ENCODE data around the gene PHKA2.

Gene PHKA2

DNA sequence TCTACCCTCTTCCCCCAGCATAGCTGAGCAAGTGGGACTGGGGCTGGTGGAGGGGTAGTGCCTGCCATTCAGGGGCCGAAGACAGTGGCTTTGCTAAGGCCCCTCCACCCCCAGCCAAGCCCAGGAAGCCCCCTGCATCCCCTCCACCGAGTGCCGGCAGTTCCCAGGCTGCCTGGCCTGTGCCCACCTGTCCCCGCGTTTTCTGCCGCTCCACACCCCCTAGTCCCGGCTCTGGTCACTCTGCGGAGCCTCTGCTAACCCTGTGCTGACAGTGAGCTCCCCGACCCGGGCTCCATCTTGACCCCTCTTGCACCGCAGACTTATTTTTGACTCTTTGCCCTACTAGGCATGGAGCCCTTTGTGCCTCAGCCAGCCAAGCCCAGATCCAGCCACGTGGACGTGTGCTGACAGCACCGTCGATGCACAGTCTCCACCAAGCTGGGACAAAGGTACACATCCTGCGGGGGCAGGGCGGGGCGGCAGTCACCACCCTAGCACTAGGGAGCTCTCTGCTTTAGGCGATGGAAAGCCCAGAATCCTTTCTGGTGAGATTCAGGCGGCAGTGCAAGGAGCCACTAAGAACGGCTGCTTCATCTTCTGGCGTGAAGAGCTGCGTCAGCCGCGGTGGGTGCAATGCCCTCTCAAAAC lies 96.6 kb downstream of the PHKA2 start:
- DNase-seq = no peak

DNA sequence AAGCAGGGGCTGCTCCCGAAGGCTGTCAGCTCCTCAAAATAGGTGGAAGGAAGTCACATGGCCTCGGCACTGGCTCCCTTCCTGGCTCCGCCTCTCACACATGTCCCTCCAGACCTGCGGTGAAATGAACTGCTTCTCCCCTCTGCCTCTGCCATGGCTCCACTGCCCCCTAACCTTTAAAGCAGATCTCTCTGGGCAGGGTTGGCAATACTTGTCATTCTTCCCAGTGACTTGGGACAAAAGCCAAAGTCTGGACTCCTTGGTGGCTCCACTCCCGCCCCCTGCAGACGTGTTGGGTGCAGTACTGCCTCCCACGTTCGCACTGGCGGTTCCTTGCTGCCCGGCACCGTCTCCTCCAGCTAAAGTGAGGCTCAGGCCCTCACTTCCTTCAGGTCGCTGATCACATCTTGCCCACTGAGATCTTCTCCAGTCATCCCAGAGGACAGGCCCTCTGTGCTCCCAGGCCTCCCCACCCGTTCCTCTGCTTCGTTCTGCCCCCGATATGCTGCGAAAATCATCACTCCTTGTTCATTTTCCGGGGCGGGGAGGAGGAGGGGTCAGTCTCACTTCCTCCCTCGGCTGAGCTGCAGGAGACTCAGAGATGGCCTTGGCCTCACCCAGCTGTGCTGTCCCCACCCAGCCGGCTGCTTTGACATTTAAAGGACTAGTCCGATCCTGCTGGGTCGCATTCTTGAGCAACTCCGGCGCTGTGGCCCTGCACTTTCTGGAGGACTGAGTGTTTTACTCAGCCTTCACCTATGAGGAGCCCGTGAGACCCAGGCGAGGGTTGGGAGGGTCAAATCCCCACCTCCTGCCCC lies 97.4 kb downstream of the PHKA2 start:
- DNase-seq = no peak

DNA sequence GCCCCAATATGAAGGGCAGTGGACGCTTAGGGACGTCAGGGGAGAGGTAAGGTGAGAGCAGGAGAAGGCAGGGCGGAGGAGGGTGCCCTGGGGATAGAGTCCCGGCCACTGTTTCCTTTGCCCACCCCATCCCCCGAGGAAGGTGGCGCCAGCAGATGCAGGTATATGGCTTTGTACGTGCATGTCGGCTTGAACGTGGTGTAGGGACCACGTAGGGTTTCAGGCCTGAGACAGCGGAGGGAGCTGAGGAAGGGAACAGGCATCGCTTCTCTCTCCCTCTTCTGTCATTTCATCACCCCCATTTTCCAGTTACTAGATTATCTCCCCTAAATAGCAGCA lies 97.9 kb downstream of the PHKA2 start:
- DNase-seq = no peak

DNA sequence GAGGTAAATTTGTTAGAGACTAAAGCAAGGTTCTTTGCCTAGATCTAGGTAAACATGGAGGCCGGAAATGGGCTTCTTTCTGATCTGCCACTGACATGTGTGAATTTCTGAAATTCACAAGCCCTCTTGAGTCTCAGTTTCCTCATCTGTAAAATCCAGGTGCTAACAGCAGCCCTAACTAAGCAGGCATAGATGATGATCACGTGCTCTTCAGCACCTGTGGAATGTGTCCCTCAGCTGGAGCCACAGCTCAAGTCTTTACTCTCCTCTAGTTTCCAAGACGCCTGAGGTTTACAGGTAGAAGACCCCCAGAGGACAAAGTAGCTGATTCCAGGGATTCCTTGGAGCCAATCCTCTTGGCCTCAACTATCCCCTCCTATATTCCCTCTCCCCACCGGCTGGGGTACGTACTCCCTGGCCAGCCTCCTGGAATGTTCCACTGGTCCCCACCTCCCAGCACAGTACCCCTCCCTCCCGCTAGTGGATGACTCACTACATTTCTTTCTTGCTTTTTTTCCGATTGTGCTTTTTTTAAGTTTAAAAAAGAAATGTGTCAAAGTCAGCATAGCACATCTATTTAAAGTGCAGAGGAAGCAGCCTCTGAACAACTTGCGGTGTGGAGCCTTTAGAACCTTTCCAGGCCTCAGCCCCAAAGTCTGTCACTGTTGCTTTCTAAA lies 98.4 kb downstream of the PHKA2 start:
- DNase-seq = no peak

DNA sequence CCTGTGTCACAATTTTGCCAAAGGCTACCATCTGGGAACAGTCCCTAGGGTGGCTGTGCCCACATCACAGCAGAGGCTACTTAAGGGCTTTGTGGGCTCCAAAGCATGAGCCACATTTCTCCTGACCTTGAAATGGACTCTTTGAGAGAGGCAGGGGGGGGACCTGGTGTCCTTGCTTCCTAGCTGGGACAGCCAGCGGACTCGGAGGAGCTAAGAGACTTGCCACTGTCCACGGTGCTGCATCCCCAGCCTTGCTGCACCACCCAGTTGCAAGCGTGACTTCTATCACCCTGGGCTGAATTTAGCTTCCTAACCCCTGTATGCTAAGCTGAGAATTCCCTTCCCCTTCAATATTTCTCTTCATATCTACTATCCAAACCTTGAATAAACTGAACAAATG lies 99.0 kb downstream of the PHKA2 start:
- DNase-seq = no peak

DNA sequence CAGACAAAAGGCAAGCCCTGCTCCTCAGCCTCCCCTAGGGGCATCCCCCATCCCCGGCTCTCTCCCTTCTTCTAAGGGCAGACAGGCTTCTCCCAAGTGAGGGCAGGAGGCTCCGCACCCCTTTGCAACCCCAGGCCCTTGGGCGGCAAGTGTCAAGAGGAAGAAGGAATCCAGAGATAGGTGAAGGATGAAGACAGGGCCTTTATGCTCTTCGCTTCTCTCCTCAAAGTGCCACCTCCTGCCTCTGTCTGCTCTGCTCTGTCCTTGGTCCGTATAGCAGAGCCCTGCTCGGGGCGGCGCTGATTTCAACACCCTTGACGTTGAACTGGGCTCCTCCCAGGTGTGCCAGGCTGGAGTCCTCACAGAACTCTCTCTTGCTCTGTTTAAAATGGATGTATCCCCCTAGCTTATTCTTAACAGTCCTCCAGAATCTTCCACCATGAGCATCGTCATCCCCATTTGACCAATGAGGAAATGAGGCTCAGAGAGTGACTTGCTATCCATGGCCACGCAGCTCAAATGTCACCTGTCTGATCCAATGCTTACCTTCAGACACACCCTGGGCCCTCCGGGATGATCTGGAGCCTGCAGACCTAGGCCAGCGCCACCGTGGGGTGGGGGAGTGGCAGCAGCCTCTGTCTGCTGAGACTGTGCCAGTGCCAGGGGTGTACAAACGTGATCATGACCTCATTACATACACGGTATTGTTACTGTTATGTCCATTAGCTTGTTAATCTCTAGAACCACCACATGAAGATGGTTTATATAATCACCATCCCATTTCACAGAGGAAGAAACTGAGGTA lies 99.8 kb downstream of the PHKA2 start:
- DNase-seq = no peak

DNA sequence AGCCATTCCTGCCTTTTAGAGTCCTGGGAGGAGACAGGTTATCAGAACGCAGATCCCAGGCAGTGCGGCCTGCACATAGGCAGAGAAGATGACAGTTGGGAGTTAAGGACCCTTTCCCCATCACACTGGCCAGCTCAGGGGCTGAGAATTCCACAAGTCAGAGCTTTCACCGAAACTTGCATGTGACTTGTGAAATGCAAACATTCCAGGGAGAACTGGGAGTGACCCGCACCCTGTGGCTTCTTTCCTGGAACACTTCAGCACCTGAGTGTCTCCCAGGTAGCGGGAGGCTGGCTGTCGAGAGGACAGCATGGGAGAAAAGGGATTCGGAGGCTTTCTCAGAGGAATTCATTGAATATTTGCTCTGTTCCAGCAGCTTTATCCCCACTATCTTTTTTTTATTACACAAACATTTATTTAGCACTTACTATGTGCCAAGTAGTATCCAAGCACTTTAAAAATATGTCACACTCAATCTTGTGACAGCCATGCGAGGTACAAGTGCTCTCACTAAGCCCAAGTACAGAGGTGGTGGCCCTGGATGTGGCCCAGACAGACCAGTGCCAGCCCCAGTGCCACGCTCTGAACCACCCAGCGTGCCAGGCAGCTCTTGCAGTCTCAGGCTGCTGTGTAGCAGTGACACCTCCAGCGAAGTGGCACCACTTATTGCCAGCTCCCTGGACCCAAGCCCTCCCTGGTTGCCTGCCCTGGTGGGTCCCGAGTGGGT lies 100.5 kb downstream of the PHKA2 start:
- no peak for DNase-seq

DNA sequence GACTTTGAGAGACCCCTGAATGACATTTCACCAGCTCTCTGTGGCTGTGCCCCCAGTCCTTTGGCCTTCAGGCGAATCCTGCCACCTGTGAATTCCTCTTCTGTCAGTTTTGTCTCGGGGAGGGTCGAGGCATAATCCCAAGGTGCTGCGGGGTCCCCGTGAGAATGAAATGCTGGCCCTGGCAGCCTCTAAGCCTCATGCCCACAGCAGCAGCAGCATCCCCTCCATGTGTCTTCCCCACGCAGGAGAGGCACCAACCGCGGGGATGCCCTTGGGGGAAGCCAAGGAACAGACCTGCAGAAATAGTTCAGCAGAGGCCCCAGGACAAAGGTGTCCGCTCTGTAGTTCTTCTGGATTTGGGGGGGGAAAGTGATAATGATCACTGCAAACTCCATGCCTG lies 104.8 kb downstream of the PHKA2 start:
- DNase-seq = no peak

DNA sequence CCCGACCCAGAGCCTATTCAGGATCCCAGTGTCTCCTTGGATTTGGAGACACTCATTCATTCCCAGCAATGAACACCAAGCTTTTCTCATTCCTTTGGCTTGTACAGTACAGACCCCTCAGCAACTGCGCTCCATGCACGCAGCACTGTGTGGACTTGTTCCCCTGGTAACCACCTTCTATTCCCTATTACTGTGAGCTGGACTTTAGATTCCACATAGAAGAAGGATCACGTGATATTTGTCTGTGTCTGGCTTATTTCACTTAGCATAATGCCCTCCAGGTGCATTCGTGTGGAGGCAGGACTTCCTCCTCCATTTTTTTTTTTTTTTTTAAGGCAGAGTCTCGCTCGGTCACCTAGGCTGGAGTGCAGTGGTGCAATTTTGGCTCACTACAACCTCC lies 106.4 kb downstream of the PHKA2 start:
- no peak for DNase-seq

DNA sequence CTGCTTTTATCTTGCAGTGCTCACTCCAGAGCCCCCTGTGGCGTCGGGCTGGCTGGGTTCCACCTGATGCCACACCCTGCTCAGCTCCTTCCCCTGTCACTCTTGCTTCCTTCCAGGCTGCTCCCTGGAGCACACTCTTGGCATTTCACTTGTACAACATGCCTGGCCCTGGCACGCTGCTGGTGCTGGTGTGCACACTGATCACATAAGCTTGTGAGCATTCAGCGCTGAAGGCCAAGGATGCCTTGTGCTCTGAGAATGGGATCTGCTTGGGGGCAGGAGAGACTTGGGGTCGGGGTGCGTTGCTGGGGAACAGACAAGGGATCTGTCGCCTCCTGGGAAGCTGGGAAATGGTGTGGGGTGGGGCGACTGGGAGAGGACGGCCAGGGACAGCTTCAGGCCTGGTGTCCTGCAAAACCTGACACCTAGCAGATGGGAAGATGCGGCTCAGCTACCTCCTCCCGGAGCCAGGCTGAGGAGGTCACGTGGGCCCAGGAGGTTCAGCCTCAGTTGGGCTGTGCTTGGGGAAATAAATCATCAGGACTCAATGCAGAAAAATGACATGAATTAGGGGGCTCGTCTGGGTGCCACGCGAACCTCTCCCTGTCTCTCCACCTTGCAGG lies 108.5 kb downstream of the PHKA2 start:
- no peak for DNase-seq

DNA sequence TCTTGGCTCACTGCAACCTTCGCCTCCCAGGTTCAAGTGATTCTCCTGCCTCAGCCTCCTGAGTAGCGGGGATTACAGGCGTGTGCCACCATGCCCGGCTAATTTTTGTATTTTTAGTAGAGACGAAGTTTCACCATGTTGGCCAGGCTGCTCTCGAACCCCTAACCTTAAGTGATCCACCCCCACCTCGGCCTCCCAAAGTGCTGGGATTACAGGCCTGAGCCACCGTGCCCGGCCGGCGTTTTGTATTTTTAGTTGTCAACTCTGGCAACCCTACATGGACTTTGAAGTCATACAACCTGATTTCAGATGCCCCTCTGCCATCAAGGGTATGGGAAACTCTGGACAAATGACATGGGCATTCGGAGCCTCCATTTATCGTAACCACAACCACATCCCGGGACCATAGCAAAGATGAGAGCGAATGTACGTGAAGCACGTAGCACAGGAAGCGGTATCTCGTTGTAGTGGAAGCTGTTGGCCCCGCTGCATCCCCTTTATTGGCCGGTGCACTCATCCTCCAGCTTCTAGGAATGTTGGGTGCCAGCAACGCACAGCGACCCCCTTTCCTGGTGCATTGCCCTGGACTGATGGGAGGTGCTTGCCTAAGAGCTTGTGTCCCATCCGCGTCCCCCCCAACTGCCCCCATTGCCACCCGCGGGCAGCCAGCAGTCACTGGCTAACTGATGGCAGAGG lies 109.2 kb downstream of the PHKA2 start:
- no peak for DNase-seq

DNA sequence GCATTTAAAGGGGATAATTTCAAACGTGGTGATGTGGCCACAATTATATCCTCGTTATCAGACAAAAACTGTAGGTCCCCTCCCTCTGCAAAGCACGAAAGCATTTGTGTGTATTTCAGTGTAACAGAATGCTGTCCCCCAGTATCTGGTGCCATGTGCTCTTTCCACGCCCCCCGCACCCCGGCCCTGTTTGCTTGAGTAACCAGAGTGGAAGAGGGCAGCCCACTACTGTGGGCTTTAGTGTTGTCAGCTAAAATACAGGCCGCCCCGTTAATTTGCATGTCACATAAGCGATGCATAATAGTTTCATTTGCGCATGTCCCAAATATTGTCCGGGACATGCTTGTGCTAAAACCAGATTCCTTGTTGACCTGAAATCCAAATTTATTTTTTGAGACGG lies 110.1 kb downstream of the PHKA2 start:
- no peak for DNase-seq

DNA sequence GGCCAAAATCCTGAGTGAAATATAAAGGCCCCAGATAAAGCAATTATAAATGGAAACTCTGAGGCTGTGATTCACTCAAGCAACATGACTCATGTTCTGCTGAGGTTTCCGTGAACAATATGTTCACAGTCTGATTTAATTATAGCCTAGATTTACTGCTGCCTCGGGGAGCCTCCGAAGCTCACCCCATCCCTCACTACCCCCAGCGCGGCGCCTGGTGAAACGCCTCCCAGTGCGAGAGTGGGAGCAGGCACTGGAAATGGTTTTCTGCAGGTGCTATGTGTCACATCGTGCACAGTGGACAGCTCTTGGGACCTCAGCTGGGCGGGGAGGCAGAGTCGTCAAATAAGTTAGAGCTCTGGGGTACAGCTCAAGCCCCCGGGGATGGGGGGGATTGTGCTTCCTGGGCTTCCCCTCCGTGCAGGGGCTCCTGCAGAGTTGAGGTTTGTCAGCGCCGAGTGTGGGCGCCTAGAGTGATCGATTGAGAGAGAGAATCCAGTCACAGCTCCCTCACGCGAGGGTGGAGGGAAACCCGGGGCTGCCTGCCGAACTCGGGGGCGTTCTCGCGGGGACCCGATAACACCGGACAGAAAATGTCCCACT lies 110.6 kb downstream of the PHKA2 start:
- DNase-seq = no peak

DNA sequence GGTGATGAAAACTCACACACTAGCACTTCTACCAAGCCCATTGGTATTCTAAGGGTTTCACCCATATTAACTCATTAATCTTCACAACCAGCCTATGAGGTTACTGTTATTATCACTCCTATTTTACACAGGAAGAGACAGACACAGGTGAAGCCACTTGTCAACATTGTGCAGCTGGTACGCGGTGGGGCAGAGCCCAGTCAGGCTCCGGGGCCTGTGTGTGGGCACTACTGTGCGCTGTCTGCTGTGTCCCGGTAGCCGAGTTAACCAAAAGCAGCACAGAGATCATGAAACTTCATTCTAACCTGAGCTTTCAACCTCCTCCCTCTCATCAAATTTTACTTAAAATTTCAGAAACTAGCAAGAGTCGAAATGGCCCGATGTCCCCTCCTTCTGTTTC lies 111.3 kb downstream of the PHKA2 start:
- DNase-seq = no peak

DNA sequence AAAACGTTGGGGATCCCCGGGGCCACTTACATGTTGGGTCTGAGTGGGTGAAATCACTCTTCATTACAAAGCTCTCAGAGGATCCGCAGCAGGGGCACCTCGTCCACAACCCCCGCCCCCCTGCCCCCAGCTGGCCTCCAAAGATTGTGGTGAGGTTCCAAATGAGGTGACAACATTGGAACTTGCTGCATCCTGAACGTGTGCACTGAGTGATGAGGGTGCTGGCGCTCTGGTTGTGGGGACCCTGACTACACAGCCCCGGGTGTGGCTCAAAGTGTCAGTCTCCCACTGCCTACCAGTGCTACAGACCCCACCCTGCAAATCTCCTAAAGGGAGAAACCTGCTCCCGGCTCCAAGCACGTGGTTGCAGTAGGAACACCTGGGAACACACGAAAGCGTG lies 111.9 kb downstream of the PHKA2 start:
- no peak for DNase-seq

DNA sequence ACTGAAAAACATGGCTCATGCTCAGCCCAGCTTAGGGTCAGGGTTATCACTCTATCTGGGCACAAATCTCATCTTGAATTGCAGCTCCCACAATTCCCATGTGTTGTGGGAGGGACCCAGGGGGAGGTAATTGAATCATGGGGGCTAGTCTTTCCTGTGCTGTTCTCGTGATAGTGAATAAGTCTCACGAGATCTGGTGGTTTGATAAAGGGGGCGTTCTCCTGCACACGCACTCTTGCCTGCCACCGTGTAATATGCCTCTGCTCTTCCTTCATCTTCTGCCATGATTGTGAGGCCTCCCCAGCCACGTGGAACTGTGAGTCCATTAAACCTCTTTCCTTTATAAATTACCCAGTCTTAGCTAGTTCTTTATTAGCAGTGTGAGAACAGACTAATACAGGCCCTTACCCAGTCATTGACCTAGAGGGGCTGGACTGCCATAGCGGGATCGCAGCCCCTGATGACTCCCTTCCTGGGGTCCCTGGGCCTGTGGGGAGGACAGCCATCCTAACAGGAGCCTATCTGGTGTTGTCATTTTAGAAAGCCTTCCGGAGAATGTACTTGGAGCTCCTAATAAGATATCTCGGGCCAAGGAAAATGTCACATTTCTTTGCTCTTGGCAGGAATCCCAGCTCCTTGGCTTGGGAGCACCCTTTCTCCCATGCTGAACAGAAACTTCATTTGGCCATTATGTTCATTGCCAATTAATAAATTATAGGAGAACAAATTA lies 112.6 kb downstream of the PHKA2 start:
- no peak for DNase-seq

DNA sequence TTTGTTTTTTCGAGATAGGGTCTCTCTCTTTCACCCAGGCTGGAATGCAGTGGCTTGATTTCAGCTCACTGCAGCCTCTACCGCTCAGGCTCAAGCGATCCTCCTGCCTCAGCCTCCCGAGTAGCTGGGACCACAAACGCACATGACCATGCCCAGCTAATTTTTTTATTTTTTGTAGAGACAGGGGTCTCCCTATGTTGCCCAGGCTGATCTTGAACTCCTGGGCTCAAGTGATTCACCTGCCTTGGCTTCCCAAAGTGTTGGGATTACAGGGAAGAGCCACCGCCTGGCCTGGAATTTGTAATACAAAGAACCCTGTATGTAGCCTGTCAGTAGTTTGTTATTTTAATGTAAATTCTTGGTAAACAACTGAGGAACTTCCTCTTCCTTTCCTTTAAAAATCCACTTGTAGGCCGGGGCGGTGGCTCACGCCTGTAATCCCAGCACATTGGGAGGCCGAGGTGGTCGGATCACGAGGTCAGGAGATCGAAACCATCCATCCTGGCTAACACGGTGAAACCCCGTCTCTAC lies 119.5 kb downstream of the PHKA2 start:
- DNase-seq = no peak

DNA sequence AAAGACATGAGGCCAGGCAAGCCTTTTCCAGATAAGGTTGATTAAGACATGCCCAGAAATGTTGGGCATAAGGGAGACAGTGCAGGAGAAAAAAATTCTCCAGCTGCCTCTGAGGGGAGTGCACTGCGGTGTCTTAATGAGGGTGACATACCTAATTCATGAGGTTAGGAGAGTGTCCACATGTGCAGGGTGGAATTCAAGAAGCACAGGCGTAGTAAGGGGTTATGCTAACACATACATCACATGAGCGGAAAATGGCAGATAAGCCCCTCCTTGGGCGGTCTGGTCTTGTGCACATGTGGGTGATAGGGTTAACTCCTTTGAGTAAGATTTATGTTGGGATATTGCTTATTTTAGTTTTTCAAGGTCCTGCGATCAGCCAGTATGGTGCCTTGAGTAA lies 122.4 kb downstream of the PHKA2 start:
- DNase-seq = no peak

DNA sequence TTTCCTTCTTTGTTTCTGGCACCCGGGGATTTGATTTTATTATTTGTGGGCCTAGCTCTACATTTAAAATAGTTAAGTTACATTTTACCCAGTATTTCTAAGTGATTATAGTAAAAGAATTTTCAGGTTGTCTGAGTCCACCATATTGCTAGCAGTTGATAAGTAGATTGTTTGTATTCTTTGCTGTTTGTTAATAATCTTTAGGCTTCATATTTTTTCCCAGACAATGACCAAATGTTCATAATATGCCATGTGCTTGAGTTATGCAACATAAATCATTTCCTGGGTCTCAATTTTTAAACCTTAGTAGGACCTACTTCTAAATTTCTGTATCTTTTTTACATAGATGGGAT lies 127.3 kb downstream of the PHKA2 start:
- no peak for DNase-seq

DNA sequence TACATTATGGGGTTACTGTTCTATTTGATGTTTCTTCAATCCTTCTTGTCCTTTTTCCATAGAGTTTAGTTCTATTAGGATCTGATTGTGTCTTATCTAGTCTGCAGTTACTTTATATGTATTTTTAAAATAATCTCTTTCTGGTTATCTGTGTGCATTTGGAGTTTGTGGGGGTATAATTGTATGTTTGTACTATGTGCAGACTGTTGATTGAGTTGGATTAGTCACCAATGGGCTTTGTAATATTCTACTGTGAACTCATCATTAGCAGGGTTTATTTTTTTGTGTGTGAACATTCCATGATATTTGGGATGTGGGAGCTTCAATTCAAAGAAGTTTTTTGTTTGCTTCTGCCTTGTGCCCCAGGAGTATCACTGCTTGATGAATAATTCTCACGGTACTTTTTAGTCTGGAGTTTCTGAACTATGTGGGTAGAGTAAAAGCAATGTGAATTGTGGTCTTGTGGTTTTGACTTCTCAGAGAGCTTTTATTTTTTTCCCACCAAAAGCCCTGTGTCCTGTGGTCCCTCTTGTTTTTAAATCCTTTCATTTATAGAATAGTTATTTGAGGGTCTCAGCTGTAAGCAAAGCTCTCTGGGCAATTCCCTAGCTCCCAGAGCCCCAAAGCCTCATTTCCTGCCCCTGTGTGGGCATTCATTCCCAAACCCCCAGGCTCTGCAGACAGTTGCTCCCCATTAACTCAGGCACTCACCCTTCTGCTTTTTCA lies 127.8 kb downstream of the PHKA2 start:
- DNase-seq = no peak

All from NCI-H187 treated with DMSO at 0.1 percent for 48 hours (cell line).